DND-41 (cell line): Measurements from ENCODE around the gene TSPAN12.

Experiments
- CTCF ChIP-seq: IDR thresholded peaks from 2 replicates; pipeline ENCODE4 v1.5.1; 2012; ENCODE audit warnings: borderline replicate concordance, low read length, moderate library complexity, mild to moderate bottlenecking; ENCODE audit not compliant: poor library complexity, severe bottlenecking; ENCODE audit errors: extremely low read depth
- EZH2 ChIP-seq: IDR thresholded peaks from 3 replicates; pipeline ENCODE4 v1.6.1; 2012; ENCODE audit warnings: borderline replicate concordance, low read depth, mild to moderate bottlenecking, moderate library complexity, low read length, inconsistent platforms; ENCODE audit not compliant: severe bottlenecking

DNA sequence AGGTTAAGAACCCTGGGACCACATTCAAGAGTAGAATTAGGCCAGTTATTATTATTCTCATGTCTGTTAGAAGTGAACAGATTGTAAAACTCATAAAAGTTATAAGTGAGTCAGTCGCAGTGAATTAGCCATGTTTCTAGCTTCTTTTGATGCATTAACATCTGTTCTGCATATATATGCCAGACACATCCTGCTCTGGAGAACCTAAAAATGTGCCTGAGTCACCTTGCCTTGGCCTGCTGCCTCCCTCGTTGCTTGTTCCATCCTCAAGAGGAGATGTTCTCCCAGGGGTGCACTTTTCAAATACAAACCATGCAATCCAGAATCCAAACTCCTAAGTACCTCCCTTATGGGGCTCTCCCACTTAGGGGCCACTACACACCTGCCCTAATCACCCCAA lies 14.8 kb downstream of the TSPAN12 start:
- TF ChIP-seq CTCF, result no peak
- TF ChIP-seq EZH2, result no peak
